Calu3 (cell line): Measurements from ENCODE around the gene PTPRR. TPM values are rescaled to one million over a fixed set of nuclear protein-coding genes. Genes with fewer than 3 reads are reported as not detected.

Source experiments
- BruUV-seq: library from RNA; stranded (reverse); fragments of 400-500 nt; replicated peaks from 2 replicates; lab custom pipeline; 2021; lab: Mats Ljungman, UMichigan
- CTCF ChIA-PET: fragments of 300-600 bp; sonication (Branson Sonifier 250); formaldehyde crosslinking; loops from one replicate; lab custom pipeline; 2022; ENCODE audit warnings: antibody characterized with exemption; lab: Charles Lee
- DNase-seq: peaks from one replicate; pipeline ENCODE4 v3.0.0; 2022
- H3K27ac Mint-ChIP-seq: one replicate; pipeline ENCODE4 v1.8.0; 2022; ENCODE audit warnings: mixed read lengths; ENCODE audit not compliant: unreplicated experiment
- H3K27me3 Mint-ChIP-seq: one replicate; pipeline ENCODE4 v1.8.0; 2022; ENCODE audit warnings: mixed read lengths; ENCODE audit not compliant: unreplicated experiment
- H3K36me3 Mint-ChIP-seq: one replicate; pipeline ENCODE4 v1.8.0; 2022; ENCODE audit warnings: mild to moderate bottlenecking, moderate library complexity, mixed read lengths; ENCODE audit not compliant: insufficient read depth, unreplicated experiment
- H3K4me1 Mint-ChIP-seq: one replicate; pipeline ENCODE4 v1.8.0; 2022; ENCODE audit warnings: mild to moderate bottlenecking, low read depth, mixed read lengths; ENCODE audit not compliant: unreplicated experiment
- H3K4me3 Mint-ChIP-seq: one replicate; pipeline ENCODE4 v1.8.0; 2022; ENCODE audit warnings: mild to moderate bottlenecking, low read depth, moderate library complexity, mixed read lengths; ENCODE audit not compliant: unreplicated experiment
- H3K9me3 Mint-ChIP-seq: one replicate; pipeline ENCODE4 v1.8.0; 2022; ENCODE audit warnings: low read depth, mixed read lengths; ENCODE audit not compliant: unreplicated experiment
- CTCF ChIP-seq: fragments of 200-600 bp; IDR thresholded peaks from one replicate; pipeline ENCODE4 v1.8.0; 2022; ENCODE audit warnings: antibody characterized with exemption; ENCODE audit not compliant: unreplicated experiment
- intact Hi-C: fragments of 100-400 bp; cut with micrococcal nuclease; formaldehyde crosslinking; loops from one replicate; pipeline ENCODE4 v1.10.0; 2022; ENCODE audit not compliant: unreplicated experiment
- total RNA-seq: library from RNA; stranded (reverse); gene quantifications from 2 replicates; pipeline ENCODE4 v1.2.3, GENCODE V29; 2022

PTPRR gene
- total RNA-seq, 1 experiment from 2014 or later, result 39.1 TPM

GRCh38 chr12:70838127-70838526 is 82.4 kb downstream of the PTPRR start:
- peaks cover 9% of the 10 kb centered on the region for H3K4me1 Mint-ChIP-seq
- H3K4me3 Mint-ChIP-seq, result no peak overlapping the region
- no TSS peak for BruUV-seq
- CTCF ChIA-PET, result no interaction called here
- no peaks in the 10 kb centered on the region for H3K9me3 Mint-ChIP-seq
- no peaks in the 10 kb centered on the region for H3K36me3 Mint-ChIP-seq
- intact Hi-C loops, result no loop called here
- H3K27ac Mint-ChIP-seq, result no peak overlapping the region
- TF ChIP-seq CTCF, result no peak
- H3K27me3 Mint-ChIP-seq, result no peaks in the 10 kb centered on the region
- DNase-seq, result no peak

- intact Hi-C loops, result no loop called here
- Mint-ChIP-seq H3K4me3 (no peak overlapping the region), H3K27me3 (no peaks in the 10 kb centered on the region), H3K27ac (no peak overlapping the region), H3K4me1 (peaks cover 10% of the 10 kb centered on the region), H3K36me3 (no peaks in the 10 kb centered on the region), H3K9me3 (peaks cover 2% of the 10 kb centered on the region)
- BruUV-seq, result no TSS peak
- TF ChIP-seq CTCF, result no peak
- CTCF ChIA-PET, result no interaction called here
- DNase-seq, result no peak
These were observed 83.5 kb downstream of the PTPRR start for GRCh38 chr12:70837026-70837425.

- no peak for DNase-seq
- Mint-ChIP-seq H3K4me1 (peaks cover 19% of the 10 kb centered on the region), H3K27me3 (no peaks in the 10 kb centered on the region), H3K27ac (no peak overlapping the region), H3K36me3 (no peaks in the 10 kb centered on the region), H3K9me3 (peaks cover 2% of the 10 kb centered on the region), H3K4me3 (no peak overlapping the region)
- no peak for TF ChIP-seq CTCF
- BruUV-seq, result no TSS peak
- CTCF ChIA-PET, result interaction anchor here (0.7 kb wide), 1 partner anchor 22 kb away, joined by 4 read pairs; no protein-coding TSS in a partner anchor
- intact Hi-C loops, result no loop called here
These were observed 84.6 kb downstream of the PTPRR start for GRCh38 chr12:70835948-70836347.

- no peak overlapping the region for H3K4me3 Mint-ChIP-seq
- peaks cover 2% of the 10 kb centered on the region for H3K9me3 Mint-ChIP-seq
- H3K36me3 Mint-ChIP-seq, result no peaks in the 10 kb centered on the region
- H3K27ac Mint-ChIP-seq, result no peak overlapping the region
- H3K4me1 Mint-ChIP-seq, result peaks cover 19% of the 10 kb centered on the region
- DNase-seq, result no peak
- H3K27me3 Mint-ChIP-seq, result no peaks in the 10 kb centered on the region
- no peak for TF ChIP-seq CTCF
- no TSS peak for BruUV-seq
- intact Hi-C loops, result loop anchor here (5.0 kb wide), 1 partner anchor 181 kb away; no protein-coding TSS in a partner anchor
- CTCF ChIA-PET, result interaction anchor here (0.9 to 1.3 kb wide), 4 partner anchors 14 to 183 kb away, joined by 3 to 5 read pairs (median 3); no protein-coding TSS in a partner anchor
These were observed 89.0 kb downstream of the PTPRR start for GRCh38 chr12:70831543-70831942.
